VCaP (cell line): ENCODE measurements around the gene TMCC3.

Experiments used
- H3K27ac ChIP-seq: fragments of 450-650 bp; 2 replicates; pipeline ENCODE4 v1.5.1; 2017
- TF ChIP-seq, protein P1 (sequence below): fragments of 450-650 bp; conservative IDR thresholded peaks from 2 replicates; pipeline ENCODE4 v1.5.1; 2017; ENCODE audit warnings: mild to moderate bottlenecking, moderate library complexity

TMCC3 gene

DNA sequence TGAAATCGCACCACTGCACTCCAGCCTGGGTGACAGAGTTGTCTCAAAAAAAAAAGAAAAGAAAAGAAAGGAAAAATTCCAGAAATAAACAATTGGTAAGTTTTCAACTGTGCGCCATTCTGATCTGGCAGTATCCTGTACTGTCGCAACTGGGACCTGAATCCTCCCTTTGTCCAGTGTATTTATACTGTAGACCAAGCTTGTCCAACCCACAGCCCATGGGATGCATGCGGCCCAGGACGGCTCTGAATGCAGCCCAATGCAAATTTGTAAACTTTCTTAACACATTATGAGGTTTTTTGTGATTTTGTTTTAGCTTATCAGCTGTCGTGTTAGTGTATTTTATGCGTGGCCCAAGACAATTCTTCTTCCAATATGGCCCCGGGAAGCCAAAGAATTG is 84.7 kb downstream of the TMCC3 start:
- H3K27ac ChIP-seq = no peak overlapping the region
- TF ChIP-seq, protein P1, sequence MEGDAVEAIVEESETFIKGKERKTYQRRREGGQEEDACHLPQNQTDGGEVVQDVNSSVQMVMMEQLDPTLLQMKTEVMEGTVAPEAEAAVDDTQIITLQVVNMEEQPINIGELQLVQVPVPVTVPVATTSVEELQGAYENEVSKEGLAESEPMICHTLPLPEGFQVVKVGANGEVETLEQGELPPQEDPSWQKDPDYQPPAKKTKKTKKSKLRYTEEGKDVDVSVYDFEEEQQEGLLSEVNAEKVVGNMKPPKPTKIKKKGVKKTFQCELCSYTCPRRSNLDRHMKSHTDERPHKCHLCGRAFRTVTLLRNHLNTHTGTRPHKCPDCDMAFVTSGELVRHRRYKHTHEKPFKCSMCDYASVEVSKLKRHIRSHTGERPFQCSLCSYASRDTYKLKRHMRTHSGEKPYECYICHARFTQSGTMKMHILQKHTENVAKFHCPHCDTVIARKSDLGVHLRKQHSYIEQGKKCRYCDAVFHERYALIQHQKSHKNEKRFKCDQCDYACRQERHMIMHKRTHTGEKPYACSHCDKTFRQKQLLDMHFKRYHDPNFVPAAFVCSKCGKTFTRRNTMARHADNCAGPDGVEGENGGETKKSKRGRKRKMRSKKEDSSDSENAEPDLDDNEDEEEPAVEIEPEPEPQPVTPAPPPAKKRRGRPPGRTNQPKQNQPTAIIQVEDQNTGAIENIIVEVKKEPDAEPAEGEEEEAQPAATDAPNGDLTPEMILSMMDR = no peak

DNA sequence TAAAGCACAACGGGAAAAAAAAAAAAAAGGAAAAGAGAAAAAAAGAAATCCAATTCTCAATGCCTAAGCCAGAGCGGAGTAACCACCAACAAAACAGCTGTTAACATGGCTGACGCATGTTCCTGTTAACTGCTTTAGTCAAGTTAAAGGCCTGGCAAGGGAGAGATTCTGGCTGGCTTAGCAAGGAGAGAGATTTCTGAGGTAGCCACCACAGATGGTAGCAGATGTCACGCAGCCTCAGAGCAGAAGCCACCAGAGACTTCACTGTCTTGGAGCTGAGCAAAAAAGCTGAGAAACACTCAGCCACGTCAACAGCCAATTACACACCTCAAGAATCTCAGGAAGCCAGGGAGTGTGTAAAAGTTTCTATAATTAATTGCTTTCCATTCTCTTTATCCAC is 87.1 kb downstream of the TMCC3 start:
- TF ChIP-seq, protein P1 = no peak
- no peak overlapping the region; the same call in 1 of the 2 replicates for H3K27ac ChIP-seq

DNA sequence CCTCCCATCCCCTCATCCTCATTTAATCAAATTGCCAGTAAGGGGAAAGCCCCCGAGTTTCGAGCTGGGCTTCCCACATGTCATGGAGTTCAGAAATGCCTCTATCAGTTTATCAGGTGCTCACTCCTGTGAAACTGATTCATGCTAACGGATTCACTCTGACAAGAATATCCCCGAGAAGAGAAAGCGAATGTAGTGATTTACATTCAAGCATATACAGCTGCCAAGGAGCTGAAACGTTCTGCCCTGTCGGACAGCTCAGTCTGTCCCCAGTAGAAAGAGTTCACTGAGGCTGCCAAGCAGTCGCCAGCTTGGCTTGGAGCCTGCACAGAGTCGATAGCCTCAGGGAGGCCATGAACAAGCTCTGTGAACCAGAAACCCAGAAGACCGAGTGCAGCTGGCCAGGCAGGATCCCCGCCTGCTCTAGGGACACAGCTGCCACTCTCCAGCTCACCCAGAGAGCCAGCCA is 88.4 kb downstream of the TMCC3 start:
- TF ChIP-seq, protein P1 = no peak
- peak overlapping the region; percentile 80 for H3K27ac ChIP-seq

DNA sequence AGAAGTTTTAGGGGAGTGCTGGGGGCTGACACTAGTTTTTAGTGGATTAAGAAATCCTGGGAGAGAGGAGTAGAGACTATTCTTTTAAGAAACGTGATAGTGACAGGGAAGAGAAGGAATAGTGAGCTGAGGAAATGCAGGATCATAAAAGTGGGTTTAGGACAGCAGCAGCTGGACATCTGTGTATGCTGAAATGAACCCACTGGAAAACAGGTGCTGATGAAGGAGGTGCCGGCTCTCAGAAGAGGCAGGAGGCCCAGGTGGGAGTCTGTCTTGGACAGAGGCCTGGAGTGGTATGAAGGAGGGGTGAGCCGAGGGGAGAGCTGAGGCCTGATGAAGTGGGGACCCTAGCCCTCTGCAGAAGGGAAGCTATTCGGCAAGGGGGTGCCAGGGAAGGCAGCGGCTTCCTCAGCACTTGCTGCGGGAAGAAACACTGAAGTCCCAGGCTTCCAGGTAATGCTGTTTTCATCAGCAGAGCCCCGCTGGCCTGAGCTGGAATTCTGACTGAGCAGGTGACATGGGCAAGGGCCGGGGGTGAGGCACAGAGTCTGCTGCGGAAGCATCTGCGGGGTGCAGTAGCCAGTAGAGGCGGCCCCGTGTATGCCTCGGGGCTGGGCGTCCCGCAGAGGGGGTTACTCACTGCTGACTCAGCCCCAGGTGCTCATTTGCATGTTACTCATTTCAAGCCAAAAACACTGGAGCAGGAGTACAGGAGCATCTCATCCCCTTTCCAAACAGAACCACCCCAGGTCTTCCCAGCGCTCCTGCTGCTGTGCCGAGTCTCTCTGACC is 89.7 kb downstream of the TMCC3 start:
- H3K27ac ChIP-seq = peak overlapping the region; percentile 80; the same call in 1 of the 2 replicates
- TF ChIP-seq, protein P1 = no peak

DNA sequence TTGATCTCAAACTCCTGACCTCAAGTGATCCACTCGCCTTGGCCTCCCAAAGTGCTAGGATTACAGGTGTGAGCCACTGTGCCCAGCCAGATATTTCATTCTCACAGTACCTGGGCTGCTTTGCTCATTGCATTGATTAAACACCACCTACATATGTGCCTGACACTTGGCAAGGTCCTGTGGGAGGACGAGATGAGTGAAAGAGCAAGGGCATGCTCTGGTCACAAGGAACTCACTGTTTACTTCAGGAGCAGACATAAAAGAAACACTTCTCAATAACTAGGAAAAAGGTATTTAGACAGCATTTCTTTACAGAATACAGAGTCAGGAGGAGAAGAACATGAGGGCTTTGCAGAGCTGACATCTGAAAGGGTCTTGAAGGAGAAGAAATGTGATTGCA is 91.7 kb downstream of the TMCC3 start:
- TF ChIP-seq, protein P1 = no peak
- no peak overlapping the region for H3K27ac ChIP-seq

DNA sequence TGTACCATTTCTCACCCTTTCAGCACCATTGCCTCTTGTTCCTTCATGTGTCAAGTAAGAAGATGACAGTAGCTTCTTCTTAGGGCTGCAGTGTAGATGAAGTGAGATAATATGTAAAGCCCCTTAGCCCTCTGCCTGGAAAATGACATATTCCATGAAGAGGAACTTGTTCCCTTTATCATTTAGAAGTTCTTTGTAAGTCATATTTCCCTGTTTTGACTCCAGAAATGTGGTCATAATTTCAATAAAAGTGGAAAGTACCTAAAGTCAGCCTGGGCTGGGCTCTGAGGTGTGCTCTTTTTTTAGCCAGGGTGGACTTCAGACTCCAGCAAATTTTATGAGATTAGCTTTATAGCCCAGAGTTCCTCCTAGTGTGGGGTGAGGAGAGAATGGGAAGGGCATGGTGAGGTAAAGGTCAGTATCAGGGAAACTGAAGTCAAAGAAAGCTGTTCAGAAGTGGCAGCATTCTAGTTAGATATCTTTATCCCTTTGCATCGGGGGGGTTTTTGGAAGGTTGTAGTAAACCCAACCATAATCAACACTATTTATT is 92.5 kb downstream of the TMCC3 start:
- no peak overlapping the region for H3K27ac ChIP-seq
- TF ChIP-seq, protein P1 = no peak

DNA sequence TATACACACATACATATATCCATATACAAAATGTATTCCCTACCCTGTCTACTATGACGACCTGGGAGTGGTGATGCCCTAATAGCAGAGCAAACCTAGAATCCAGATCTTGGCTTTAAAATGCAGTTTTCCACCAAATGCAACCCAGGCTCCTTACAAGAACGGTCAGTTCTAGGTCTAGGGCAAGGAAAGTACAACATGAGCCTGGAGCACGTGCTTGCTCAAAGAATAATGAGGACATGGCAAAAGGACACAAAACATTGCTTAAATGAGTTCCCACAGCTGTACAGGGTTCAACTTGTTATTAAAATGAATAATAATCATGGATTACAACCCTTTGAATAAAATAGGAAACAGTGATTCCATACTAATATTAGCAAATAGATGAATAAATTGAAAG is 94.7 kb downstream of the TMCC3 start:
- TF ChIP-seq, protein P1 = no peak

More for the DNA sequence above, 94.7 kb downstream of the TMCC3 start:
- H3K27ac ChIP-seq = no peak overlapping the region
